Left ventricle myocardium inferior (tissue), 1 donor: Measurements from ENCODE around the gene OS9. TPM values are rescaled to one million over a fixed set of nuclear protein-coding genes. Genes with fewer than 3 reads are reported as not detected.
A peak's percentile ranks its signal among the peaks of the same experiment; 100 is the strongest.

ENCODE experiments used
- DNase-seq: peaks from one replicate; pipeline ENCODE4 v3.0.0-alpha.2; 2020
- H3K27ac ChIP-seq: fragments of 200-600 bp; replicated peaks from 2 replicates; pipeline ENCODE4 v1.8.0; 2021
- H3K27me3 ChIP-seq: fragments of 200-600 bp; 2 replicates; pipeline ENCODE4 v1.8.0; 2021; ENCODE audit warnings: low read depth
- H3K36me3 ChIP-seq: fragments of 200-600 bp; 2 replicates; pipeline ENCODE4 v1.8.0; 2021
- H3K4me1 ChIP-seq: fragments of 200-600 bp; 2 replicates; pipeline ENCODE4 v1.8.0; 2021
- H3K4me3 ChIP-seq: fragments of 200-600 bp; 2 replicates; pipeline ENCODE4 v1.8.0; 2021; ENCODE audit warnings: mild to moderate bottlenecking, moderate library complexity
- H3K9me3 ChIP-seq: fragments of 200-600 bp; replicated peaks from 2 replicates; pipeline ENCODE4 v1.8.0; 2021
- intact Hi-C: fragments of 100-400 bp; cut with micrococcal nuclease; formaldehyde crosslinking; loops from one replicate; pipeline ENCODE4 v1.11.0; 2022
- total RNA-seq: library from RNA; stranded (reverse); fragmentation: NEBNext Ultra II Directional; extraction: Animal tissue kit (Norgen Biotek cat#: 25700); gene quantifications from one replicate; pipeline ENCODE4 v1.2.1, GENCODE V29; 2021
- TF ChIP-seq, protein P1 (sequence below): fragments of 200-600 bp; IDR thresholded peaks from 2 replicates; pipeline ENCODE4 v1.8.0; 2021; ENCODE audit warnings: antibody characterized with exemption, mild to moderate bottlenecking, borderline replicate concordance
- donor health status: DM: no; HTN: yes; CAD: no; lungs with severe emphysema.

OS9 gene
- total RNA-seq, 1 donor from 2014 or later: 112 TPM

DNA sequence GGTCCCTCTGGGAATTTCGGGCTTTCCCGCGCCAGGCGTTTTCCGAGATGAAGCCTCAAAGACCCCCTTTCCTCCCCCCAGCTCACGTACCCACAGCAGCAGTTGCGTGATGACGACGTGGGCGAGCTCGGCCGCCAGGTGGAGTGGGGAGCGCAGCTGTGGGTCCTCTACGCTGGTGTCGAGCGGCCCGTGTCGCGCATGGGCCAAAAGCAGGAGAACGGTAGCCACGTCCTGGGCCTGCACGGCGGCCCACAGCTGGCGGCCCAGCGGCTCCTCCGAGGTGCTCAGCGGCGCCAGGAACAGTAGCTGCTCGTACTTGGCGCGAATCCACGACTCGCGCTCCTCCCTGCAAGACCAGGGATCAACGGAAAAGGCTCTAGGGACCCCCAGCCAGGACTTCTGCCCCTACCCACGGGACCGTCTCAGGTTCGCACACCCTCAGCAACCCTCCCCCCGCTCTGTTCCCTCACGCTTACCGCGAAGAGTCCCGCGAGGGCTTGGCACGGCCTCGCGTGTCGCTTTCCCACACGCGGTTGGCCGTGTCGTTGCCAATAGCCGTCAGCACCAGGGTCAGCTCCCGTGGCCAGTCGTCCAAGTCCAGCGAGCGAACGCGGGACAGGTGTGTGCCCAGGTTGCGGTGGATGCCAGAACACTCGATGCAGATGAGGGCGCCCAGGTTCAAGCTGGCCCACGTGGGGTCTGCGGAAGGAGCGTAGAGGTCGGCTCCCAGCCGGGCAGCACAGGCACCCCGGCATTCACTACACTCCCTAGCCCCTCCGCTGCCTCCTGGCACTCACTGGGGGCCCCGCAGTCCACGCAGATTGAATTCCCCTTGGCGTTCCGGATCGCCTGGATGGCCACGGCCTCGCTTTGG, 33.2 kb downstream of the OS9 start:
- Histone ChIP-seq H3K27me3 (peaks cover 61% of the 10 kb centered on the region), H3K27ac (peak overlapping the region; percentile 85), H3K4me3 (peak overlapping the region; percentile 78), H3K36me3 (no peaks in the 10 kb centered on the region), H3K4me1 (peaks cover 23% of the 10 kb centered on the region), H3K9me3 (no peaks in the 10 kb centered on the region)
- intact Hi-C loops: no loop called here
- TF ChIP-seq, protein P1, sequence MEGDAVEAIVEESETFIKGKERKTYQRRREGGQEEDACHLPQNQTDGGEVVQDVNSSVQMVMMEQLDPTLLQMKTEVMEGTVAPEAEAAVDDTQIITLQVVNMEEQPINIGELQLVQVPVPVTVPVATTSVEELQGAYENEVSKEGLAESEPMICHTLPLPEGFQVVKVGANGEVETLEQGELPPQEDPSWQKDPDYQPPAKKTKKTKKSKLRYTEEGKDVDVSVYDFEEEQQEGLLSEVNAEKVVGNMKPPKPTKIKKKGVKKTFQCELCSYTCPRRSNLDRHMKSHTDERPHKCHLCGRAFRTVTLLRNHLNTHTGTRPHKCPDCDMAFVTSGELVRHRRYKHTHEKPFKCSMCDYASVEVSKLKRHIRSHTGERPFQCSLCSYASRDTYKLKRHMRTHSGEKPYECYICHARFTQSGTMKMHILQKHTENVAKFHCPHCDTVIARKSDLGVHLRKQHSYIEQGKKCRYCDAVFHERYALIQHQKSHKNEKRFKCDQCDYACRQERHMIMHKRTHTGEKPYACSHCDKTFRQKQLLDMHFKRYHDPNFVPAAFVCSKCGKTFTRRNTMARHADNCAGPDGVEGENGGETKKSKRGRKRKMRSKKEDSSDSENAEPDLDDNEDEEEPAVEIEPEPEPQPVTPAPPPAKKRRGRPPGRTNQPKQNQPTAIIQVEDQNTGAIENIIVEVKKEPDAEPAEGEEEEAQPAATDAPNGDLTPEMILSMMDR: peak; percentile 53
- DNase-seq: peak; percentile 59

DNA sequence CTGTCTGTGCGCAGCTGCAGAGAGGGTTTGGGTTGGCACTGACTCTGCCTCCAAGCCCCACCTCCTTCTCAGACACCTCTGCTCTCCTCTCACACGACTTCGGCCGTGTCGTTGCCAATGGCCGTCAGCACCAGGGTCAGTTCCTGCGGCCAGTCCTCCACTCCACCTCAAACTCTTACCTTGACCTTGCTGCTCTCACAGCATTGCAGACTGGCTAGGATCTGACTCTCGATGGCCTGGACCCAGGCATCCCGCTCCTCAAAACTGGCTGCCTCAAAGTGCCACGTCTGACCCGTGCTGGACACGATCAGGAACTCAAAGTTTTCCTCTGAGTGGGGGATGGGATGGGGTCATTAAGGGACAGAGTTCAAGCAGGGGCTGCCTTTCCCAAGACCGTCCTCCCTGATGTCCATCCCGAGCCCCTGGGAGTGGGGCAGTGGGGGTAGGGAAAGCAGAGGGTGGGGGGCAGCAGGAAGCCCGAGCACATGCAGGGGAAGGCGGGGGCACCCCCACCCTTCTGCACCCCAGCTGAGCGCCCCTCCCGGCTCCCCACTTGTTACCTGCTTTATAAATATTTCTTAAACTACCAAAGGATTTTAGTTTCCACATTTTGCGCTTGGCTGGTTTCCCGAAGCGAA, 33.9 kb downstream of the OS9 start:
- TF ChIP-seq, protein P1: no peak
- peaks cover 69% of the 10 kb centered on the region for H3K27me3 ChIP-seq
- H3K36me3 ChIP-seq: no peaks in the 10 kb centered on the region
- peaks cover 23% of the 10 kb centered on the region for H3K4me1 ChIP-seq
- peak overlapping the region; percentile 85 for H3K27ac ChIP-seq
- no peaks in the 10 kb centered on the region for H3K9me3 ChIP-seq
- intact Hi-C loops: no loop called here
- DNase-seq: no peak
- H3K4me3 ChIP-seq: peak overlapping the region; percentile 78

DNA sequence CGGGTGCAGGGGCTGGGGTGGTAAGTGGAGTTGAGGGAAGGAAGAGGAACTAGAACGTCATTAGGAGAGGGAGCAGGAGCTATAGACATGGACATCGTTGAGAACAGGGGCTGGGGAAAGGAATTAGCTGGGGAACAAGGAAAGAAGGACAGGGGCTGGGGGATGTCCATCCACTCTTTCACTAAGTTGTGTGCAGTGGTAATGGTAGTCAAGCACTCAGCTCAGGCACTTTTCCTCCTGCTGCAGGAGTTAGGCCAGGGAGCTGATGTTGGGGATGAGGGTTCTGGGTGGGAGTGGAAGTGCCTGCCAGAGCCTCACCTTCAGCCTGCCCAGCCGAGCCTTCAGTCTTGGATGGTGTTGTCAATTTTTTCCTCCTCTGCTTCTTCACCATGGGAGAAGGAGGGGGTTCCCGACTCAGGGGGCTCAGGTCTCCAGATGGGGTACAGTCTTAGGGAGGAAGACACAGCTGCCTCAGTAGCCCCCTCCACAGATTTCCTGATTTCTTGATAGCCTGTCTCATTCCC, 35.5 kb downstream of the OS9 start:
- TF ChIP-seq, protein P1: no peak
- intact Hi-C loops: no loop called here
- Histone ChIP-seq H3K27me3 (peaks cover 79% of the 10 kb centered on the region), H3K4me3 (no peak overlapping the region), H3K4me1 (peaks cover 23% of the 10 kb centered on the region), H3K36me3 (no peaks in the 10 kb centered on the region), H3K27ac (peak overlapping the region; percentile 12), H3K9me3 (no peaks in the 10 kb centered on the region)
- DNase-seq: no peak

DNA sequence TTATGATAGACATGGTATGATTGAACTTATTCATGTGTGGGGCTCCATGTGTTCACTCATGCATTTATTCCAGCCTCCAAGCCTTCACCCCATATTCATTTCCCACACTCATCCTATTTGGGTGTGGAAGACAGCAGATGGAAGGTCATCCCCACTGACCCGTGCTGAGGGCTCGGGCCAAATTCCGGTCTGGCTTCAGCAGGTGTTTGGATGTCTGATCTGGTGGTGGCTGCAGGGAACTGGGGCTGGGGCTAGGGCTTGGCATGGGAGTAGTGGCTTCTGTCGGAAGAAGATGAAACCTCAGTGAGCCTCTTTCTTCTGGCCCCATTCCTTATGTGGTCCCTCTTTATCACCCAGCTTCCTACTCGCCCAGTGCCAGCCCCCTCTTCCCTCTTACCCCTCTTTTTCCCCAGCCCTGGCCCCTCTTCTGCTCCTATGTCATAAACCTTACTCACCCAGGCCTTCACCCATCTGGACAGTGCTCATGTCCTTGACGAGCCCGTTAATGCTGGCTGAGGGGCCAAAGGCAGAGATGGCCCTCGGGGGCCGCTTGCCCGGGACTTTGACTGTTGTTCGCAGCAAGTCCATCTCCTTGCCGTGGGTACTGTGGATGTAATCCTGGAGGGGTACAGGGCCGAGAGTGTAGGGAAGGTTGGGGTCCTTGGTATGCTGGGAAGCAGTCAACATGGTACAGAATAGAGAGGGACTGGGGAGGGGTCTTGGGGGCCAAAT, 36.6 kb downstream of the OS9 start:
- Histone ChIP-seq H3K27me3 (peaks cover 80% of the 10 kb centered on the region), H3K4me1 (peaks cover 28% of the 10 kb centered on the region), H3K27ac (no peak overlapping the region), H3K36me3 (no peaks in the 10 kb centered on the region), H3K9me3 (no peaks in the 10 kb centered on the region), H3K4me3 (no peak overlapping the region)
- intact Hi-C loops: no loop called here
- TF ChIP-seq, protein P1: no peak
- no peak for DNase-seq

DNA sequence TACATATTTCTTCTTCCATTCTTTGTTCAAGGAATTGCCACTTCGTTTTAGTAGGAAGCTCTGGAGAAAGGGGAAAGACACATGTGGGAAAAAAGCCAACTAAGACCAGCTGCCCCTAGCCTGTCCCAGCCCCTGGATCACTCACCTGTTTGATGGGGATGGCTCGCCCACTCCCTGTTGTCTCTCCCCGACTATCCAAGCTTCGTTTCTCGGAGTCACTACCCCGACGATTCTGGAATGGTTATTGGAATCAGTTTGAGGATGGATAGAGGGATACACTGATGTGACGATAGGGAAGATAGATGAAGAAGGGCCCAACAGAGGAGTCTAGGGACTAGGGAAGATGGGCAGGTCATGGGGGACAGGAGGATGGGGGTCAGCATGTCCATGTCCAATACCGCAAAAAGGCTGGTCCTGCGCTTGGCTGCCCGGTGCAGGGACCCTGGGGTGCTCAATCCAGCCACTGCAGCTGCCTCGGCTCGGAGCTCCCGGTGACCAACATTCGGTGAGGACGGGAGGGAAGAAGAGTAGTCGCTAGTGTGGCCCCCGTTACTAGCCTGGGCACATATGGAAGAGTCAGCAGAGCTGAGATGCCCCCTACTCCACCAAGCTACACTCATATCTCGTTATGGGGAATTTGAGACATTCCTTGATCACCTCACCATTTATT, 37.6 kb downstream of the OS9 start:
- intact Hi-C loops: no loop called here
- Histone ChIP-seq H3K36me3 (no peaks in the 10 kb centered on the region), H3K9me3 (no peaks in the 10 kb centered on the region), H3K4me1 (peaks cover 29% of the 10 kb centered on the region), H3K4me3 (no peak overlapping the region), H3K27ac (no peak overlapping the region), H3K27me3 (peaks cover 81% of the 10 kb centered on the region)
- TF ChIP-seq, protein P1: no peak
- DNase-seq: no peak
